ENCODE results near the gene SOCS1.

DNA sequence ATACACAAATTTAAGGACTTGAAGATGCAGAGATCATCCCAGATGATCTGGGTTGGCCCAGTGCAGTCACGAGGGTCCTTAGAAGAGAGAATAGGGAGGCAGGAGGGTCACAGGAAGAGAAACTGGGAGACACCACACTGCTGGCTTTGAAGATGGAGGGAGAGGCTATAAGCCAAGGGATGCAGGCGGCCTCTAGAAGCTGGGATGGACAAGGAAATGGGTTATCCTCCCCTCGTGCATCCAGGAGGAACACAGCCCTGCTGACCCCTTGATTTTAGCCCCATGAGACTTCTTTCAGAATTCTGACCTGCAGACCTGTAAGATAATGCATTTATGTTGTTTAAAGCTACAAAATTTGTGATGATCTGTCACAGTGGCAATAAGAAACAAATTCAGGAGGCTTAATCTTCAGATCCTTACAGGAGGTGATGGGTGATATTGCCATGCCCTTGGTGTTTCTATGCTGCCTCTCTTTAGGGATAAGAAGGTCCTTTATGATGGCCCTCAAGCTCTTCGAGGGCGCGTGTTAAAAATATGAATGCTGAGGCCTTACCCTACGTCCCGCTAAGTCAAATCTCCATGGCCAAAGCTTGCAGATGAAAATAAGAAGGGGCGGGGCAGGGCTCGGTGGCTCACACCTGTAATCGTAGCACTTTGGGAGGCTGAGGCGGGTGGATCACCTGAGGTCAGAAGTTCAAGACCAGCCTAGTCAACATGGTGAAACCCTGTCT is 21.8 kb upstream of the SOCS1 start:
- TF ChIP-seq, protein P1, sequence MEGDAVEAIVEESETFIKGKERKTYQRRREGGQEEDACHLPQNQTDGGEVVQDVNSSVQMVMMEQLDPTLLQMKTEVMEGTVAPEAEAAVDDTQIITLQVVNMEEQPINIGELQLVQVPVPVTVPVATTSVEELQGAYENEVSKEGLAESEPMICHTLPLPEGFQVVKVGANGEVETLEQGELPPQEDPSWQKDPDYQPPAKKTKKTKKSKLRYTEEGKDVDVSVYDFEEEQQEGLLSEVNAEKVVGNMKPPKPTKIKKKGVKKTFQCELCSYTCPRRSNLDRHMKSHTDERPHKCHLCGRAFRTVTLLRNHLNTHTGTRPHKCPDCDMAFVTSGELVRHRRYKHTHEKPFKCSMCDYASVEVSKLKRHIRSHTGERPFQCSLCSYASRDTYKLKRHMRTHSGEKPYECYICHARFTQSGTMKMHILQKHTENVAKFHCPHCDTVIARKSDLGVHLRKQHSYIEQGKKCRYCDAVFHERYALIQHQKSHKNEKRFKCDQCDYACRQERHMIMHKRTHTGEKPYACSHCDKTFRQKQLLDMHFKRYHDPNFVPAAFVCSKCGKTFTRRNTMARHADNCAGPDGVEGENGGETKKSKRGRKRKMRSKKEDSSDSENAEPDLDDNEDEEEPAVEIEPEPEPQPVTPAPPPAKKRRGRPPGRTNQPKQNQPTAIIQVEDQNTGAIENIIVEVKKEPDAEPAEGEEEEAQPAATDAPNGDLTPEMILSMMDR (IDR thresholded peaks at IDR 0.05), result no peak
- no peak for TF ChIP-seq POLR2A (IDR thresholded peaks at IDR 0.05)
